Prostate gland (tissue), 2 donors: Measurements from ENCODE around the gene RAB36. TPM values are rescaled to one million over a fixed set of nuclear protein-coding genes. Genes with fewer than 3 reads are reported as not detected.
"Not testable (repeated sequence)": the region's sequence is repeated elsewhere in the genome, so short reads cannot be mapped to it uniquely, and the experiment has no call there.

ENCODE experiments used
- DNase-seq: peaks from one replicate; pipeline ENCODE4 v3.0.0-alpha.2; 2019; ENCODE audit warnings: low spot score
- H3K27ac ChIP-seq, 2 donors: fragments of 200-600 bp; sonication (generic); 2 replicates each; pipeline ENCODE4 v1.5.1; 2017 to 2019
- H3K27me3 ChIP-seq: fragments of 200-600 bp; sonication (generic); replicated peaks from 2 replicates; pipeline ENCODE4 v1.5.1; 2019; ENCODE audit not compliant: insufficient read depth
- H3K36me3 ChIP-seq, 2 donors: fragments of 200-600 bp; sonication (generic); 1 replicate in 1 of 2; 2 replicates in 1 of 2; pipeline versions ENCODE4 v1.5.1 to v1.8.1; 2017 to 2019
- H3K4me1 ChIP-seq: fragments of 200-600 bp; sonication (generic); replicated peaks from 2 replicates; pipeline ENCODE4 v1.5.1; 2019
- H3K4me3 ChIP-seq, 2 donors: fragments of 200-600 bp; sonication (generic); 2 replicates each; pipeline ENCODE4 v1.5.1; 2017 to 2019
- H3K9me3 ChIP-seq: fragments of 200-600 bp; sonication (generic); 2 replicates; pipeline ENCODE4 v1.5.1; 2017
- POLR2A ChIP-seq: fragments of 450-650 bp; IDR thresholded peaks from one replicate; pipeline ENCODE4 v1.6.1; 2016; ENCODE audit warnings: antibody characterized with exemption, mild to moderate bottlenecking
- POLR2AphosphoS5 ChIP-seq: sonication (generic); formaldehyde crosslinking; IDR thresholded peaks from one replicate; pipeline ENCODE4 v1.6.1; 2017; ENCODE audit warnings: antibody characterized with exemption
- WGBS: methylation state at CpG from one replicate; pipeline ENCODE4 v1.1.5; 2018; 5-methylcytosine and 5-hydroxymethylcytosine counted together
- intact Hi-C: fragments of 100-400 bp; cut with DNase I; formaldehyde crosslinking; loops from one replicate; pipeline ENCODE4 v1.14.2; 2022
- total RNA-seq, 2 donors: library from RNA; depleted of rRNA; stranded (reverse); fragments of >200 nt; gene quantifications; one replicate each; pipeline ENCODE4 v1.1.0, GENCODE V29; 2016
- TF ChIP-seq, protein P1 (sequence below), 4 experiments: fragments of 200-600 bp in 2 of 4; fragments of 450-650 bp in 2 of 4; sonication (generic) in 2 of 4; IDR thresholded peaks; 1 replicate in 3 of 4; 2 replicates in 1 of 4; pipeline ENCODE4 v1.5.1; 2016 to 2019; ENCODE audit warnings: antibody characterized with exemption in 4 of 4, mild to moderate bottlenecking in 2 of 4, moderate library complexity in 2 of 4

RAB36 gene
- total RNA-seq, 2 donors from 2014 or later: 4.1 to 12.7 TPM

DNA sequence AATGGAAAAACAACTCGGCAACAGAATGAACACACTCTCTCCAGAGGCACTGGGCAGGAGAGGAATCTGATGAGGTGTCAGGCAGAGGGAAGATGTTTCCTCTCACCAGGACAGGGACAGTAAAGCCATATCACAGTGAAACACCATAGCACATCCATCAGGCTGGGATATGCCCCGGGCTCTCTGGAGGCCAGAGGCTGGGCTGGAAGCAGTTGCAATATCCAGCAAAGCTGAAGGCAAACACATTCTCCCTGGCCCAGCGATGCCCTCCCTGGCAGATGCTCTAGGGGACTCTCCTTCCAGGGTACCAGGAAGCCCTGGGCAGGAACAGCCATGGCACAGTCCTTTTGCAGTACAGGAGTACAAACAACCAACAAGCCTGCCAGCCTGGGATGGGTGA is 14.6 kb upstream of the RAB36 start:
- Histone ChIP-seq H3K9me3 (no peaks in the 10 kb centered on the region), H3K27ac (no peak overlapping the region), H3K36me3 (no peaks in the 10 kb centered on the region), H3K27me3 (no peaks in the 10 kb centered on the region), H3K4me3 (no peak overlapping the region), H3K4me1 (no peaks in the 10 kb centered on the region)
- 58% methylated on average over 3 of the region's 3 CpGs for WGBS
- DNase-seq: no peak
- TF ChIP-seq, protein P1, sequence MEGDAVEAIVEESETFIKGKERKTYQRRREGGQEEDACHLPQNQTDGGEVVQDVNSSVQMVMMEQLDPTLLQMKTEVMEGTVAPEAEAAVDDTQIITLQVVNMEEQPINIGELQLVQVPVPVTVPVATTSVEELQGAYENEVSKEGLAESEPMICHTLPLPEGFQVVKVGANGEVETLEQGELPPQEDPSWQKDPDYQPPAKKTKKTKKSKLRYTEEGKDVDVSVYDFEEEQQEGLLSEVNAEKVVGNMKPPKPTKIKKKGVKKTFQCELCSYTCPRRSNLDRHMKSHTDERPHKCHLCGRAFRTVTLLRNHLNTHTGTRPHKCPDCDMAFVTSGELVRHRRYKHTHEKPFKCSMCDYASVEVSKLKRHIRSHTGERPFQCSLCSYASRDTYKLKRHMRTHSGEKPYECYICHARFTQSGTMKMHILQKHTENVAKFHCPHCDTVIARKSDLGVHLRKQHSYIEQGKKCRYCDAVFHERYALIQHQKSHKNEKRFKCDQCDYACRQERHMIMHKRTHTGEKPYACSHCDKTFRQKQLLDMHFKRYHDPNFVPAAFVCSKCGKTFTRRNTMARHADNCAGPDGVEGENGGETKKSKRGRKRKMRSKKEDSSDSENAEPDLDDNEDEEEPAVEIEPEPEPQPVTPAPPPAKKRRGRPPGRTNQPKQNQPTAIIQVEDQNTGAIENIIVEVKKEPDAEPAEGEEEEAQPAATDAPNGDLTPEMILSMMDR (IDR thresholded peaks at IDR 0.05): no peak
- TF ChIP-seq POLR2AphosphoS5: no peak
- no peak for TF ChIP-seq POLR2A
- intact Hi-C loops: no loop called here

GRCh38 chr22:23131931-23132330 is 13.3 kb upstream of the RAB36 start:
- no peak for DNase-seq
- Histone ChIP-seq H3K4me1 (no peaks in the 10 kb centered on the region), H3K9me3 (no peaks in the 10 kb centered on the region), H3K4me3 (no peak overlapping the region), H3K27ac (no peak overlapping the region), H3K36me3 (no peaks in the 10 kb centered on the region), H3K27me3 (no peaks in the 10 kb centered on the region)
- WGBS: 87% methylated on average over 6 of the region's 6 CpGs
- intact Hi-C loops: no loop called here
- TF ChIP-seq POLR2A: no peak

DNA sequence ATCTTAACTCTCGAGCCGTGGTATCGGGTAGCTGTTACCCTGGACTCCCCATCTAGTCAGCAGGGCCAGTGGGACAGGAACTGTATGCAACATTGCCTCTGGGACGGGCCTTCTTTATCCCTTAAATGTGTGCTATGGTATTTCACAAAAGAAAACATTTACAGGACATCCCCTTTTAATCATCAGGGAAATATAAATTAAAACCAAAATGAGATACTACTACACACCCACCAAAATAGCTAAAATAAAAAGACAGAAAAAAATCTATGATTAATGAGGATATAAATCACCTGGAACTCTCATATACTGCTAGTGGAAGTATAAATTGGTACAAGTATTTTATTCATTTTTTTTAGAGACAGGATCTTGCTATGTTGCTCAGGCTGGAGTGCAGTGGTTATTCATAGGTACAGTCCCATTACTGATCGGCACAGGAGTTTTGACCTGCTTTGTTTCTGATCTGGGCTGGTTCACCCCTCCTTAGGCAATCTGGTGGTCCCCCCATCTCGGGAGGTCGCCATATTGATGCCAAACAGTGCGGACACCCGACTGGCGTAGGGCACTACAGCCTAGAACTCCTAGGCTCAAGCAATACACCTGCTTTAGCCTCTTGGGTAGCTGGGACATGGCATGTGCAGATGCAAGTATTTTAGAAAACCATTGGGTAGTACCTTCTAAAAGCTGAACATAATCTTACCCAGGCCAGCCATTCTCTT is 12.7 kb upstream of the RAB36 start:
- Histone ChIP-seq H3K27me3 (no peaks in the 10 kb centered on the region), H3K4me1 (no peaks in the 10 kb centered on the region), H3K27ac (no peak overlapping the region), H3K9me3 (no peaks in the 10 kb centered on the region), H3K4me3 (no peak overlapping the region), H3K36me3 (no peaks in the 10 kb centered on the region)
- intact Hi-C loops: no loop called here
- no peak for DNase-seq
- TF ChIP-seq POLR2A: no peak
- TF ChIP-seq, protein P1 (IDR thresholded peaks at IDR 0.05): no peak
- TF ChIP-seq POLR2AphosphoS5: no peak
- 93% methylated on average over 10 of the region's 10 CpGs for WGBS

GRCh38 chr22:23133922-23134321 is 11.4 kb upstream of the RAB36 start:
- no peak overlapping the region for H3K4me3 ChIP-seq
- intact Hi-C loops: no loop called here
- no peaks in the 10 kb centered on the region for H3K9me3 ChIP-seq
- H3K27ac ChIP-seq: no peak overlapping the region
- WGBS: 95% methylated on average over 10 of the region's 10 CpGs
- TF ChIP-seq POLR2AphosphoS5 (no peak), POLR2A (no peak)
- TF ChIP-seq, protein P1 (IDR thresholded peaks at IDR 0.05): no peak
- DNase-seq: no peak
- no peaks in the 10 kb centered on the region for H3K4me1 ChIP-seq
- H3K27me3 ChIP-seq: no peaks in the 10 kb centered on the region
- H3K36me3 ChIP-seq: no peaks in the 10 kb centered on the region

DNA sequence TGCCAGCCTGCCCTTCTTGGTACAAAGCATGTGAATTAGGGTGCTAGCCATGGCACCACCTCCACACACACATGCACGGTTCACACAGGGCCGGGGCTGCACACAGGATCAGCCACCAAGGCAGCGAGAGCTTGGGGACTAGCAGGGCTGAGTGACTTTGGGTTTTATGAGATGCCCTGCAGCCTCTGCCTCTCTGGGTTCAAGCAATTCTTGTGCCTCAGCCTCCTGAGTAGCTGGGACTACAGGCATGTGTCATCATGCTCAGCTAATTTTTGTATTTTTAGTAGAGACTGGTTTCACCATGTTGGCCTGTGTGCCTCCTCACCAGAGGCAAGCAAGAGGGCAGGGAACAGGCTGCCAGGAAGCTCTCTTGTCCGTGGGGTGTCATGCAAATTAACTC is 8.3 kb upstream of the RAB36 start:
- H3K9me3 ChIP-seq, H3K27me3 ChIP-seq, H3K4me3 ChIP-seq, intact Hi-C loops, DNase-seq, H3K27ac ChIP-seq, H3K36me3 ChIP-seq, H3K4me1 ChIP-seq: not testable (repeated sequence)
- WGBS: 65% methylated on average over 4 of the region's 4 CpGs

GRCh38 chr22:23137468-23137867 is 7.8 kb upstream of the RAB36 start:
- Histone ChIP-seq H3K4me1 (no peaks in the 10 kb centered on the region), H3K36me3 (no peaks in the 10 kb centered on the region), H3K27ac (peak overlapping the region; percentile 20 to 58), H3K9me3 (no peaks in the 10 kb centered on the region), H3K27me3 (no peaks in the 10 kb centered on the region), H3K4me3 (no peak overlapping the region)
- TF ChIP-seq POLR2A (no peak), POLR2AphosphoS5 (no peak)
- TF ChIP-seq, protein P1 (IDR thresholded peaks at IDR 0.05): no peak
- DNase-seq: no peak
- WGBS: 39% methylated on average over 3 of the region's 3 CpGs
- intact Hi-C loops: no loop called here
